Progenitor cell of endocrine pancreas (in vitro differentiated cells): ENCODE measurements around the gene PHC3. TPM values are rescaled to one million over a fixed set of nuclear protein-coding genes. Genes with fewer than 3 reads are reported as not detected.
"Not testable (repeated sequence)": the region's sequence is repeated elsewhere in the genome, so short reads cannot be mapped to it uniquely, and the experiment has no call there.

ENCODE experiments used
- DNase-seq: peaks from one replicate; pipeline ENCODE4 v3.0.0; 2021; ENCODE audit warnings: low spot score; ENCODE audit not compliant: unreplicated experiment
- H3K27ac Mint-ChIP-seq: 2 replicates; pipeline ENCODE4 v1.8.0; 2021; ENCODE audit warnings: mild to moderate bottlenecking, moderate library complexity, mixed read lengths
- H3K27me3 Mint-ChIP-seq: 2 replicates; pipeline ENCODE4 v1.8.0; 2021; ENCODE audit warnings: mixed read lengths
- H3K36me3 Mint-ChIP-seq: 2 replicates; pipeline ENCODE4 v1.8.0; 2022; ENCODE audit warnings: mixed read lengths; ENCODE audit not compliant: insufficient read depth
- H3K4me1 Mint-ChIP-seq: 2 replicates; pipeline ENCODE4 v1.8.0; 2021; ENCODE audit warnings: low read depth, mixed read lengths
- H3K4me3 Mint-ChIP-seq: 2 replicates; pipeline ENCODE4 v1.8.0; 2021; ENCODE audit warnings: low read depth, mild to moderate bottlenecking, moderate library complexity, mixed read lengths
- H3K9me3 Mint-ChIP-seq: 2 replicates; pipeline ENCODE4 v1.8.0; 2021; ENCODE audit warnings: low read depth, mixed read lengths
- CTCF ChIP-seq: fragments of 200-600 bp; sonication (generic); IDR thresholded peaks from one replicate; pipeline ENCODE4 v1.5.0; 2021; ENCODE audit warnings: antibody characterized with exemption, mild to moderate bottlenecking; ENCODE audit not compliant: unreplicated experiment
- total RNA-seq: library from RNA; stranded (reverse); gene quantifications from 2 replicates; pipeline ENCODE4 v1.2.1, GENCODE V29; 2021

The PHC3 gene
- total RNA-seq, 1 donor from 2014 or later, result 71.8 TPM

- Mint-ChIP-seq H3K4me3 (no peak overlapping the region), H3K4me1 (peaks cover 9% of the 10 kb centered on the region), H3K27me3 (no peaks in the 10 kb centered on the region), H3K9me3 (no peaks in the 10 kb centered on the region), H3K27ac (peak overlapping the region; percentile 79), H3K36me3 (no peaks in the 10 kb centered on the region)
- no peak for DNase-seq
- no peak for TF ChIP-seq CTCF
Observed at GRCh38 chr3:170203457-170203856, 21.9 kb upstream of the PHC3 start.

GRCh38 chr3:170201527-170201926 is 20.0 kb upstream of the PHC3 start:
- no peak for DNase-seq
- TF ChIP-seq CTCF, result no peak
- Mint-ChIP-seq H3K27me3 (no peaks in the 10 kb centered on the region), H3K36me3 (no peaks in the 10 kb centered on the region), H3K9me3 (no peaks in the 10 kb centered on the region), H3K4me1 (peaks cover 9% of the 10 kb centered on the region), H3K27ac (no peak overlapping the region), H3K4me3 (no peak overlapping the region)

GRCh38 chr3:170200987-170201386 is 19.5 kb upstream of the PHC3 start:
- peaks cover 13% of the 10 kb centered on the region for H3K4me1 Mint-ChIP-seq
- TF ChIP-seq CTCF, result no peak
- no peaks in the 10 kb centered on the region for H3K36me3 Mint-ChIP-seq
- no peak for DNase-seq
- no peaks in the 10 kb centered on the region for H3K27me3 Mint-ChIP-seq
- no peaks in the 10 kb centered on the region for H3K9me3 Mint-ChIP-seq
- no peak overlapping the region for H3K27ac Mint-ChIP-seq
- H3K4me3 Mint-ChIP-seq, result no peak overlapping the region

- H3K27me3 Mint-ChIP-seq, result no peaks in the 10 kb centered on the region
Observed at GRCh38 chr3:170196833-170197232, 15.3 kb upstream of the PHC3 start.

GRCh38 chr3:170195759-170196158 is 14.2 kb upstream of the PHC3 start:
- H3K36me3 Mint-ChIP-seq, H3K9me3 Mint-ChIP-seq, DNase-seq, H3K27me3 Mint-ChIP-seq: not testable (repeated sequence)
- peak overlapping the region; percentile 35 for H3K4me3 Mint-ChIP-seq
- H3K27ac Mint-ChIP-seq, result peak overlapping the region; percentile 94
- peaks cover 19% of the 10 kb centered on the region for H3K4me1 Mint-ChIP-seq

More at GRCh38 chr3:170196833-170197232, 15.3 kb upstream of the PHC3 start:
- Mint-ChIP-seq H3K36me3 (no peaks in the 10 kb centered on the region), H3K9me3 (no peaks in the 10 kb centered on the region), H3K4me3 (no peak overlapping the region), H3K27ac (peak overlapping the region; percentile 56), H3K4me1 (peaks cover 21% of the 10 kb centered on the region)
- no peak for DNase-seq
- TF ChIP-seq CTCF, result no peak

- Mint-ChIP-seq H3K36me3 (no peaks in the 10 kb centered on the region), H3K27ac (no peak overlapping the region), H3K9me3 (no peaks in the 10 kb centered on the region), H3K4me3 (no peak overlapping the region), H3K4me1 (peaks cover 6% of the 10 kb centered on the region), H3K27me3 (no peaks in the 10 kb centered on the region)
- TF ChIP-seq CTCF, result no peak
- no peak for DNase-seq
Observed at GRCh38 chr3:170189398-170190256, 8.1 kb upstream of the PHC3 start.
